ENCODE data around the gene TRIM17.

DNA sequence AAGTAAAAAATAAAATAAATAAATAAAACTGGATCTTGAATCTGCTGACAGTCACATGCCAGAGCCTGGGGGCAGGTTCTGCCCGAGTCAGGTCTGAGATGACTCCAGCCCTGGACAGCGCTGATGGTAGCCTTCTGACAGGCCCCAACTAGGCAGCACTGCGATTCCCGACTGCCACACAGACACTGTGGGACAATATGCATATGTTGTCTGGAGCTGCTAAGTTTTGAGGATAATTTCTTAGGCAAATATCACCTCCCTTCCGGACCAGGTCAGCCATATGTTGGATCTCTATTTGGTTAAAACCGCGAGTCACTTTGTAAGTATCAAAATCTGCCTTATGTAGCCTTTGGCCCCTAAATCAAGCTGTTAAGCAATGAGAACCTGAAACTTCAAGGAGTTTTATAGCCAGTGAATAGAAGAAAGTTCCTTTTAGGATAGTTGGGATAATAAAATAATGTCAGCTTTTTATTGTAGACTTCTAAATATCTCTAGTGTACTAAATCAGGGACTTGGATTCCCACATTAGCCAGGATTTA lies 20.8 kb upstream of the TRIM17 start:
- TF ChIP-seq SUZ12 (IDR thresholded peaks at IDR 0.05; ENCODE audit: extremely low read depth, insufficient read depth, insufficient read length) (no peak), YY1 (IDR thresholded peaks at IDR 0.05; ENCODE audit: insufficient read depth, insufficient read length) (no peak), ZNF274 (IDR thresholded peaks at IDR 0.05; ENCODE audit: low read depth, low read length) (no peak)
